H1 (cell line): ENCODE results near the gene G6PC3. TPM values are rescaled to one million over a fixed set of nuclear protein-coding genes. Genes with fewer than 3 reads are reported as not detected.

Experiments
- CTCF ChIA-PET: fragments of 300-600 bp; sonication (Branson Sonifier 250); formaldehyde crosslinking; loops from one replicate; lab custom pipeline; 2021; ENCODE audit not compliant: partially characterized antibody; lab: Charles Lee
- POLR2A ChIA-PET: fragments of 300-600 bp; sonication (Branson Sonifier 250); formaldehyde crosslinking; loops from one replicate; lab custom pipeline; 2021; ENCODE audit warnings: inconsistent platforms; ENCODE audit not compliant: partially characterized antibody; lab: Charles Lee
- DNase-seq, 2 experiments: peaks; one replicate each; pipeline versions ENCODE4 v3.0.0 to v3.0.0-alpha.2; 2010 to 2022; ENCODE audit warnings: low spot score in 2 of 2, low read depth in 1 of 2, mixed read lengths in 1 of 2
- FAIRE-seq: peaks from 2 replicates; lab custom pipeline; 2011; peaks lifted over from hg19 to GRCh38; lab: Jason Lieb, UNC
- H2AFZ ChIP-seq: 2 replicates; pipeline ENCODE4 v1.8.1; 2012; ENCODE audit warnings: low read length, inconsistent platforms
- H2AK5ac ChIP-seq: 2 replicates; pipeline ENCODE4 v1.6.1; 2013; ENCODE audit warnings: low read depth, low read length
- H2BK120ac ChIP-seq: replicated peaks from 2 replicates; pipeline ENCODE3; 2013; ENCODE audit warnings: low read depth, low read length, inconsistent platforms
- H2BK12ac ChIP-seq: 2 replicates; pipeline ENCODE4 v1.6.1; 2013; ENCODE audit warnings: low read depth, low read length
- H2BK15ac ChIP-seq: 2 replicates; pipeline ENCODE4 v1.6.1; 2013; ENCODE audit warnings: low read length
- H2BK20ac ChIP-seq: 2 replicates; pipeline ENCODE4 v1.6.1; 2013; ENCODE audit warnings: low read length
- H2BK5ac ChIP-seq: 2 replicates; pipeline ENCODE4 v1.6.1; 2013; ENCODE audit warnings: low read depth, low read length
- H3K14ac ChIP-seq: 2 replicates; pipeline ENCODE4 v1.6.1; 2013; ENCODE audit warnings: inconsistent platforms; ENCODE audit not compliant: insufficient read length
- H3K18ac ChIP-seq: 2 replicates; pipeline ENCODE4 v1.6.1; 2013; ENCODE audit warnings: low read length; ENCODE audit errors: extremely low read depth
- H3K23ac ChIP-seq: 2 replicates; pipeline ENCODE4 v1.6.1; 2013; ENCODE audit warnings: inconsistent platforms; ENCODE audit not compliant: insufficient read length
- H3K23me2 ChIP-seq: 2 replicates; pipeline ENCODE4 v1.6.1; 2013; ENCODE audit warnings: low read depth, low read length
- H3K27ac ChIP-seq: 2 replicates; pipeline ENCODE4 v1.6.1; 2011; ENCODE audit warnings: low read depth, low read length, inconsistent platforms
- H3K27me3 ChIP-seq, 4 experiments: replicated peaks in 1 of 4; 1 replicate in 1 of 4; 2 replicates in 3 of 4; pipeline versions ENCODE4 v1.6.1 to v1.8.1; 2011 to 2013; ENCODE audit warnings: low read length in 3 of 4, mild to moderate bottlenecking in 3 of 4, inconsistent platforms in 2 of 4, mixed read lengths in 2 of 4, moderate library complexity in 1 of 4; ENCODE audit not compliant: control insufficient read depth in 3 of 4, insufficient read depth in 3 of 4; ENCODE audit errors: extremely low read depth in 1 of 4
- H3K36me3 ChIP-seq, 4 experiments: 2 replicates each; pipeline versions ENCODE4 v1.6.1 to v1.8.1; 2011 to 2013; ENCODE audit warnings: mild to moderate bottlenecking in 4 of 4, low read length in 3 of 4, moderate library complexity in 2 of 4, control low read depth in 1 of 4, inconsistent platforms in 1 of 4; ENCODE audit not compliant: insufficient read depth in 4 of 4, control insufficient read depth in 2 of 4
- H3K4ac ChIP-seq: replicated peaks from 2 replicates; pipeline ENCODE3; 2013; ENCODE audit warnings: low read length, low read depth, mixed read lengths, inconsistent platforms; ENCODE audit not compliant: insufficient read length
- H3K4me1 ChIP-seq, 4 experiments: replicated peaks in 1 of 4; 1 replicate in 1 of 4; 2 replicates in 3 of 4; pipeline versions ENCODE4 v1.6.1 to v1.8.1; 2011 to 2013; ENCODE audit warnings: low read length in 3 of 4, inconsistent platforms in 2 of 4, mixed read lengths in 1 of 4; ENCODE audit not compliant: insufficient read depth in 4 of 4, control insufficient read depth in 3 of 4
- H3K4me2 ChIP-seq, 2 experiments: 2 replicates each; pipeline versions ENCODE4 v1.6.1 to v1.8.1; 2011 to 2013; ENCODE audit warnings: low read depth in 2 of 2, low read length in 2 of 2, control low read depth in 1 of 2, inconsistent platforms in 1 of 2, mild to moderate bottlenecking in 1 of 2; ENCODE audit not compliant: insufficient read depth in 1 of 2
- H3K4me3 ChIP-seq, 4 experiments: fragments of 200-600, 300-600 bp in 1 of 4; sonication (generic), shearing (Covaris generic), sonication (Bioruptor Twin) in 1 of 4; 2 replicates each; pipeline versions ENCODE4 v1.5.1 to v1.8.1; 2011 to 2016; ENCODE audit warnings: low read length in 4 of 4, low read depth in 3 of 4, control low read depth in 2 of 4, inconsistent platforms in 2 of 4, mild to moderate bottlenecking in 2 of 4, mixed read lengths in 1 of 4, moderate library complexity in 1 of 4; ENCODE audit not compliant: insufficient read depth in 2 of 4; ENCODE audit errors: extremely low read depth in 1 of 4
- H3K56ac ChIP-seq: replicated peaks from 2 replicates; pipeline ENCODE3; 2013; ENCODE audit warnings: low read depth, mild to moderate bottlenecking, mixed read lengths, low read length, inconsistent platforms; ENCODE audit not compliant: insufficient read length
- H3K79me1 ChIP-seq: 2 replicates; pipeline ENCODE4 v1.6.1; 2013; ENCODE audit warnings: low read depth, low read length, control low read depth
- H3K79me2 ChIP-seq, 2 experiments: 2 replicates each; pipeline versions ENCODE4 v1.6.1 to v1.8.1; 2012 to 2013; ENCODE audit warnings: low read length in 2 of 2, mild to moderate bottlenecking in 2 of 2, inconsistent platforms in 1 of 2; ENCODE audit not compliant: insufficient read depth in 2 of 2, control insufficient read depth in 1 of 2
- H3K9ac ChIP-seq, 4 experiments: replicated peaks in 1 of 4; 1 replicate in 1 of 4; 2 replicates in 3 of 4; pipeline versions ENCODE4 v1.6.1 to v1.8.1; 2011 to 2013; ENCODE audit warnings: low read depth in 3 of 4, low read length in 3 of 4, control low read depth in 2 of 4, mild to moderate bottlenecking in 2 of 4, moderate library complexity in 2 of 4, inconsistent platforms in 1 of 4; ENCODE audit errors: extremely low read depth in 1 of 4
- H3K9me3 ChIP-seq, 2 experiments: 2 replicates each; pipeline versions ENCODE4 v1.6.1 to v1.8.1; 2012 to 2013; ENCODE audit warnings: mild to moderate bottlenecking in 2 of 2, moderate library complexity in 2 of 2, control low read depth in 1 of 2, inconsistent platforms in 1 of 2, low read depth in 1 of 2, low read length in 1 of 2, mixed read lengths in 1 of 2; ENCODE audit not compliant: insufficient read depth in 2 of 2
- H4K20me1 ChIP-seq, 2 experiments: replicated peaks in 1 of 2; 2 replicates each; pipeline versions ENCODE3 to v1.8.1; 2011 to 2013; ENCODE audit warnings: inconsistent platforms in 2 of 2, low read length in 2 of 2, mild to moderate bottlenecking in 1 of 2; ENCODE audit not compliant: insufficient read depth in 2 of 2, control insufficient read depth in 1 of 2
- H4K5ac ChIP-seq: 2 replicates; pipeline ENCODE4 v1.6.1; 2013; ENCODE audit warnings: low read length, low read depth, mixed read lengths, inconsistent platforms; ENCODE audit not compliant: insufficient read length
- H4K8ac ChIP-seq: 2 replicates; pipeline ENCODE4 v1.8.0; 2013; ENCODE audit warnings: mild to moderate bottlenecking, moderate library complexity, low read length, inconsistent platforms; ENCODE audit not compliant: insufficient read depth; ENCODE audit errors: extremely low read depth
- H4K91ac ChIP-seq: replicated peaks from 2 replicates; pipeline ENCODE3; 2013; ENCODE audit warnings: low read length, mixed read lengths, inconsistent platforms; ENCODE audit not compliant: insufficient read length
- MAX ChIP-seq: IDR thresholded peaks from 2 replicates; pipeline ENCODE4 v1.6.1; 2012; ENCODE audit warnings: inconsistent platforms
- SP1 ChIP-seq: IDR thresholded peaks from 2 replicates; pipeline ENCODE4 v1.6.1; 2011; ENCODE audit warnings: low read depth, low read length
- SUZ12 ChIP-seq: fragments of 200-600 bp; sonication (generic); IDR thresholded peaks from 2 replicates; pipeline ENCODE4 v1.6.1; 2012; ENCODE audit warnings: mild to moderate bottlenecking, inconsistent platforms, low read length, moderate library complexity, mixed read lengths
- WGBS, 2 experiments: shearing (Covaris generic) in 1 of 2; methylation state at CpG; one replicate each; pipeline versions ENCODE4 v1.1.6 to v1.1.7; 2013 to 2015; ENCODE audit warnings: low lambda C conversion rate in 2 of 2, mixed read lengths in 2 of 2, inconsistent platforms in 1 of 2, low coverage in 1 of 2, missing lambda C conversion rate in 1 of 2; ENCODE audit not compliant: insufficient replicate concordance in 2 of 2, insufficient coverage in 1 of 2, insufficient read length in 1 of 2; ENCODE audit errors: extremely low coverage in 1 of 2, missing lambda C conversion rate in 1 of 2; 5-methylcytosine and 5-hydroxymethylcytosine counted together
- polyA plus RNA-seq, 7 experiments: library from polyadenylated mRNA; depleted of rRNA in 3 of 7; stranded (reverse) in 5 of 7; unstranded in 2 of 7; fragments of >200 nt in 5 of 7; fragments of 200-250 nt in 2 of 7; gene quantifications; 1 replicate in 5 of 7; 2 replicates in 1 of 7; 4 replicates in 1 of 7; pipeline versions ENCODE4 v1.2.1 to v1.2.3, GENCODE V29; 2011 to 2013; ENCODE audit warnings: missing spikeins in 2 of 7, mixed read lengths in 2 of 7
- total RNA-seq: library from RNA; stranded (reverse); fragmentation: NEBNext Ultra II Directional; extraction: Animal tissue kit (Norgen Biotek cat#: 25700); gene quantifications from 2 replicates; pipeline ENCODE4 v1.2.1, GENCODE V29; 2021

G6PC3 gene
- total and polyA plus RNA-seq, 2 of the 8 experiments (the other 6 are each of a cell fraction or from before 2014, with no cell fraction given) = 104 to 343 TPM

DNA sequence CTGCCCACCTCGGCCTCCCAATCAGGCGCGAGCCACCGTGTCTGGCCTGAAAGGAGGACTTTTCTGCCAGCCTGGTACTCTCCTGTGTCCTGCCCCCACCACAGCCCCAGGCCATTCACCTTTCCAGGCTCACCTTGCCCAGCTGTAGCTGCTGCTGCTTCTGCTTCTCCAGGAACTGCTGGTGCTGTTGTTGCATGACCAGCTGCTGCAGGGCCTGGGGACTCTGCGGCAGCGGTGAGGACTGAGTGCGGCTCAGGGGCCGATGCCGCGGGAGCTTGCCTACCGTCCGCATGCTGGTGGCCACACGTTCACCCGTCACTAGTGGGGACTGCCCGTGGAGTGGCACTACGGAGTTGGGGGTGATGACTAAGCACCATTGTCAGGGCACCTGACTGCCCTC is 17.7 kb downstream of the G6PC3 start:
- no peak overlapping the region for H4K5ac ChIP-seq
- H3K9ac ChIP-seq = no peak overlapping the region
- no peaks in the 10 kb centered on the region for H3K9me3 ChIP-seq
- H3K18ac ChIP-seq = no peak overlapping the region
- peaks cover 4 to 17% (median 12%) of the 10 kb centered on the region in 4 experiments; a peak in 6 of 8 replicates for H3K36me3 ChIP-seq
- WGBS, 2 experiments = 93% methylated on average over 16 of the region's 16 CpGs; no CpG with 5 or more reads in 1 of the 2 experiments
- DNase-seq = no peak
- peaks cover 4% of the 10 kb centered on the region; the same call in 1 of the 2 replicates for H3K23me2 ChIP-seq
- H4K8ac ChIP-seq = 0 out of 2 replicates have a peak overlapping the region, but pooled peaks have one; percentile 60
- peak overlapping the region; percentile 4; the same call in 1 of the 2 replicates for H2BK12ac ChIP-seq
- 0 out of 2 replicates have a peak overlapping the region, but pooled peaks have one; percentile 48 for H2BK20ac ChIP-seq
- no peak overlapping the region for H3K4me3 ChIP-seq
- peaks cover 3 to 20% (median 12%) of the 10 kb centered on the region in 4 experiments for H3K4me1 ChIP-seq
- no peak overlapping the region for H2BK120ac ChIP-seq
- peaks cover 0 to 2% of the 10 kb centered on the region in 2 experiments for H4K20me1 ChIP-seq
- no peak overlapping the region for H3K14ac ChIP-seq
- no peak overlapping the region; the same call in 1 of the 2 replicates for H2AK5ac ChIP-seq
- peak overlapping the region; percentile 96; the same call in 1 of the 2 replicates for H2BK5ac ChIP-seq
- H3K4me2 ChIP-seq = no peak overlapping the region
- H3K79me1 ChIP-seq = peaks cover 5% of the 10 kb centered on the region; the same call in 1 of the 2 replicates
- ChIA-PET CTCF (interaction anchor here (0.6 to 34.4 kb wide), 7 partner anchors 8 to 422 kb away, joined by 3 to 638 read pairs (median 28); partner anchors contain the start of genes G6PC3 and HDAC5), POLR2A (interaction anchor here (1.2 to 3.6 kb wide), 8 partner anchors 10 to 90 kb away, joined by 3 to 14 read pairs (median 5); partner anchors contain the start of genes G6PC3, LSM12 and TMEM101)
- H2BK15ac ChIP-seq = peak overlapping the region; percentile 81; the same call in 1 of the 2 replicates
- H3K23ac ChIP-seq = no peak overlapping the region
- no peak overlapping the region for H3K56ac ChIP-seq
- FAIRE-seq = no peak
- no peak overlapping the region for H3K27ac ChIP-seq
- H2AFZ ChIP-seq = no peak overlapping the region
- peak overlapping the region; percentile 92 for H3K4ac ChIP-seq
- H4K91ac ChIP-seq = peak overlapping the region; percentile 88
- H3K79me2 ChIP-seq = no peaks in the 10 kb centered on the region
- H3K27me3 ChIP-seq = no peaks in the 10 kb centered on the region
- no peak for TF ChIP-seq SUZ12
- TF ChIP-seq SP1 = no peak
- TF ChIP-seq MAX = no peak
